Stimulated activated CD4-positive, alpha-beta T cell treated with anti-CD3 and anti-CD28 coated beads, Interleukin-1b, Interleukin-23, amount 100 ng/mL, for 24 hours (primary cell): ENCODE results near the gene LUZP1.

Source experiments
- DNase-seq, 4 experiments: peaks; one replicate each; pipeline ENCODE4 v3.0.0-alpha.2; 2020; ENCODE audit warnings: low read depth in 4 of 4, low spot score in 1 of 4

Gene LUZP1

DNA sequence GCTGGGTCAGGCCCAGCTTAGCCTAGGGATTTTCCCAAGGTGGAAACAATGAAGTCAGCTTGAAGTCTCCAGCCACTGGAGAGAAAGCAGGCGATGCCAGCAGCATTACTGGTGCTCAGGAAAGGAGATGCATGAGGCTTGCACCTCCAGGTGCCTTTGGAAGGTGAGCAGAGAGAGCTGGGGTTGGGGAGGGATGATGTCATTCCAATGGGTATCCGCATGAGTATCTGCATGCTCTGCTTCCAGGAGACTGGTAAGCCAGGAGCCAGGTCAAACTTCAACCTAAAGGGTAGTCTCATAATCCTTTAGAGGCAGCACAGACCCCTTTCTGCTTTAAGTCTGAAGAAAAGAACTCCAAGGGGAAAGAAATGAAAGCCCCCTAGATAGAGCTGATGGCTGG is 80.6 kb downstream of the LUZP1 start:
- no peak for DNase-seq

- DNase-seq = no peak
These were observed 83.0 kb downstream of the LUZP1 start for GRCh38 chr1:23085696-23086095.

- DNase-seq = no peak
These were observed 83.8 kb downstream of the LUZP1 start for GRCh38 chr1:23084880-23085279.

DNA sequence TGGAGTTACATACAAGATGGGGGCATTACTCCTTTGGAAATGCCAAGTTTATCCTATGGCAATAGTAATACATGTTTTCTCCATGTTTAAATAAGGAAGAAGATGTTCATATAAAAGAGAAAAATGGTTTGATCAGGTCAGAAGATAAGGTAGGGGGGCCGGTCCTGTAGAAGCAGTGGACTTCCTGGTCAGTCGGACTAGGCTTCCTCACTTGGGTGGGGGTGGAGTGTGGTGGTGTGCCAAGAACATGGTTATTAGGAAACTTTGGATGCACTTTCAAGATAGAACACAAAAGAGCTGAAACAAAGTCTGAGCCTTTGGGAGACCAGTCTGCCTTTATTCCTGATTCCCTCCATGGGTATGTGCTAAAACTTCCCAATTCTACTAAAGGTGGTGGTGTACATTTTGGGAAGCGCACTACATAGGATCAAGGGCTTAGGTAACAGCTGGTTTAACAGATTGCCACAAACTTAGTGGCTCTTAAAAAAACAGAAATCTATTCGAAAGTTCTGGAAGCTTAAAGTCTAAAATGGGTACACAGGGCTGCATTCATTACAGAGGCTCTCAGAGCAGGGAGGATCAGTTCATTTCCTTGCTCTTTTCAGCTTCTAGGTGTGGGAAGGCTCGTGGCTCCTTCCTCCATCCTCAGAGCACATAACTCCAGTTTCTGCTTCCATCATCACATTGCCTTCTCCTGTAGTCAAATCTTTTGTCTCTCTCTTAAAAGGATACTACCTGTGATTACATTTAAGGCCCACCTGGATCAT is 84.8 kb downstream of the LUZP1 start:
- DNase-seq = no peak

DNA sequence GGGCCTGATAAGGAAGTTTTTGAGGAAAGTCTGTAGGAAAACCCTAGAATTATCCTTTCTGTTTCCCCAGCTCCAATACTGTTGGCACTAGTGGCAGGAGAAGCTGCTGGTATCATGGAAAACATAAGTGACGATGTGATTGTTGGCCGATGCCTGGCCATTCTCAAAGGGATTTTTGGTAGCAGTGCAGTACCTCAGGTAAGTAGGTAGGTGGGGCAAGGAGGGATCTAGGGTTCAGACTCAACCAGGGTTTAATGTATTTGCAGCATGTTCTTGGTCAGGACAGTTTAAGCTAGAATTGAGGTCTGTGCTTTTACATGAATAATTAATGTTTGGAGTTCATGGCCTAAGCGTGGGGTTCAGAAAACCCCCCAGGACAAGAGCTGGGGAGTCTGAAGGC is 87.3 kb downstream of the LUZP1 start:
- DNase-seq = no peak

DNA sequence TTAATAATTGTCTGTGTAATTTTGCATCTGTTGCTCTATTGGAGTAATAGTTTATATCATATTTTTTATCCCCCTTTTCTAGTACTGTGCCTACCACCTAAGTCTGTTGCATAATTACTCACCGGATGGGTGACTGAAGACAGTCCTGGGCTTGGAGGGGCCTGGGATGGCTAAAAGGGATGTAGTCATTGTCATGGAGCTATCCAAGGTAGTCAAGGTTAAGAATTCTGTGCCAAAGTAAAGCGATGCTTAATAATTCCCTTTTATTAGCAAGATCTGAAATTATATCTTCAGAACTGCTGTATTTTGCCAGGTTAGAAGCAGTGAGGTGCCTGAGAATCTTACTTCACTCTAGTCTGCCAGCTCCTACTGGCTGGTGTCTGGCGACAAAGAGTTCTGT is 87.8 kb downstream of the LUZP1 start:
- DNase-seq = no peak

DNA sequence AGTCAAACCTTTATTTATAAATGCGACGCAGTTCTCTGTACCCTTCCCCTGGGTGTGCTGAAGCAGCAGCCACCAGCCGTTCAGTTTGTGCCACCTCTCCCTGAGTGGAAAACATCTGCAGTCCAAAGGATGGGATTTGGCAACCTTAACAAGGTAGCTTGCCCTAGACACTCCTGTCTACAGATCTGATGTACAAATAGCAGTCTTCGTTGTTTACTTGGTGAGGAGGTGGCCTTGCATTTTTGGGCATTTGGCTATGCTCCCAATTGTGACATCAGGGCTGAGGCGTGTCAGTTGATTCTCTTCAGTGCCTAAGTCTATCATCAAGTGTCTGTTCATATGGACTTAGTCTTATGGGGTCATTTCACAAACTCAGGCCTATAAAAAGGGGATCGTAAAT is 89.6 kb downstream of the LUZP1 start:
- DNase-seq = no peak

GRCh38 chr1:23074012-23074411 is 94.6 kb downstream of the LUZP1 start:
- no peak for DNase-seq

GRCh38 chr1:23069675-23070074 is 99.0 kb downstream of the LUZP1 start:
- no peak for DNase-seq

DNA sequence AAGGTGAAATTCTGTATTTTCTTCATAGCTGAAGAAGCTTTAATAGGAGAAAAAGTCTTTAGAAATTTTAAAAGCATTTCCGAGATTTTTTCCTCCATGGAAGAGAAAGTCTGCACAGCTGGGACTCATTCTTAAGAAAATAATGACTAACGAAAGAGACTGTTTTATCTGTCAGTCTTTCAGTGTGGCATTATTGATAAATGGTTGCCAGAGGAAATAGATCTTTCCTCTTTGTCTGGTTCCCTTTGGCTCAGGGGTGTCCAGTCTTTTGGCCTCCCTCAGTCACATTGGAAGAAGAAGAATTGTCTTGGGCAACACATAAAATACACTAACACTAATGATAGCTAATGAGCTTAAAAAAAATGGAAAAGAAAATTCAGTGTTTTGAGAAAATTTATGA is 99.5 kb downstream of the LUZP1 start:
- no peak for DNase-seq

DNA sequence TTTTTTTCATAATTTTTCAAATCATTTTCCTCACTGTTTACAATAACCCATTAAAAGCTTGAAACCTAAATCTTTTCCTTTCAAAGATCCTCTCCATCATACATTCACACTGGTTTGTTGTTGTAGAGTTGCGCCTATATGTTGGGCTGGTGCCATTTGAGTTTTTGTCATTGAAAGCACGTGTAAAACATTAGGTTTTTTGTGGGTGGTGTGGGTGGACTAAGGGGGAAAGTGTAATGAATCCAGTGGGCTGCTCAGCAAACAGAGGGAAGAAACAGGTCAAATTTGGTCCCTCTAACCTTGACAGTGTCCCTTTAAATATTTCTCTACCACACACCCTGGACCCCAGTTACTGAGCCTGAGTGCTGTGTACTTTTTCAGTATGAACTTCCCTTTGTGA is 102.6 kb downstream of the LUZP1 start:
- DNase-seq = no peak

DNA sequence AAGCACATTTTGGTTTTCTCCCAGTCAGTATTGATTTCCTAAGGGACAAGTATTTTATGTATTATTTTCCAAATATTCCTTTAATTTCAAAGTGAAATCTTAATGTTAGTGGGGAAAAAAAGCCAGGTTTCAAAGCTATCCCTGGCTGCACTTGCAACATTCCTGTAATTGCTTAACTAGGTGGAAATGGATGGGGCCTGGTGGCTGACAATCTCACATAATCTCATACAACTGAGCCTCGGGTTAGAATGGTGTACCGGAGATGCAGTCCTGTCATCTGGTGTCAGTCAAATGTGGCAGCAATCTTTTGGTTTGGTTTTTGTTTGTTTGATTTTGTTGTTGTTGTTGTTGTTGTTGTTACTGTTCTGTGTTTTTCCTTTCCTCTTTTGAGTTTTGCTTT is 103.3 kb downstream of the LUZP1 start:
- DNase-seq = no peak

DNA sequence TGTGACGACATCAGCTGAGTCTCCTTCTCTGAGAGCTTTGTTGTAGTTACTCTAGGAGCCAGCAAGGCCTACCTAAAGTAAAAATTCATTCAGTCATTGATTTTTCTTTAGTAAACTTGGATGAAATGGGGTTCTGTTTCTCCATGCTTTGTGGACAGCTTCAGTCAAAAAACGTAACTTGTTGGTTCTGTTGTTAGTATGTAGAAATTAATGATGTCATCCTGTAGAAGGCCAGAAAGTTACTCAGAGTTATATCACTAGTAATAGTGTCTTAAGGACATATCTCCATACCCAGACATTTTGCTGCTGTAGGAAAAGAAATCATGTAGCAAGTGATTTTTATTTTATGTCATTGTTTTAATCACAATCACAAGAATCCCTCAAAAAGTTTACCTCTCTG is 106.4 kb downstream of the LUZP1 start:
- DNase-seq = no peak

DNA sequence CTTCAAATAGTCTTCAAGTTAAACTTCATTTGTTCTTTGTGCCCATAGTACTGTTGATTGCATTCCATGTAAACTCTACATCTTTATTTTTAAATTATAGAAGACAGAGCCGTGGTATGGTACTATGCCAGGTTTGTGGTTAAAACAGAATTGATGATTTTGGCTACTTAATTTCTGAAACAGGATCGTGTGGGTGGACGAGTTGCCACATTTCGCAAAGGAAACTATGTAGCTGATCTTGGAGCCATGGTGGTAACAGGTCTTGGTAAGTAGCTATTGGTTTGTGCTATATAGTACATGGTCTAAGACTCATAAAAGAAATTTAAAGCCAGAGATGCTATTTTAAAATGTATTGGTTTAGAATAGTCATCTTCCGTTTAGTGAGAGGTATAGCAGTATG is 111.4 kb downstream of the LUZP1 start:
- DNase-seq = no peak

- DNase-seq = no peak
These were observed 117.3 kb downstream of the LUZP1 start for GRCh38 chr1:23051290-23051909.

DNA sequence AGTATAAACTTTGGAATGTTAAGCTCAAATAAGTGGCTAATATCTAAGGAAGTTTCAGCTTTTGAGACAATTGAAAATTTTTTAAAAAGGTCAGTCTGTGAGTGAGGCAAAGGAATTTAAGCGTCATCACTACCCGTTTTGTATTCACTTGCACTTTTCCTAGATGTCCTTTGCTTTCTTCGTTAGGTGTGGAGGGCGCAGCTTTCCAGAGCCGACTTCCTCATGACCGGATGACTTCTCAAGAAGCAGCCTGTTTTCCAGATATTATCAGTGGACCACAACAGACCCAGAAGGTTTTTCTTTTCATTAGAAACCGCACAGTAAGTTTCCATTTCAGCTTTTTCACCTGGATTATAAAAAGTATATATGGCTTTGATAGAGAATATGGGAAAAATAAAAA is 118.5 kb downstream of the LUZP1 start:
- DNase-seq = no peak

GRCh38 chr1:23044035-23044434 is 124.6 kb downstream of the LUZP1 start:
- no peak for DNase-seq

GRCh38 chr1:23040509-23040908 is 128.1 kb downstream of the LUZP1 start:
- no peak for DNase-seq

DNA sequence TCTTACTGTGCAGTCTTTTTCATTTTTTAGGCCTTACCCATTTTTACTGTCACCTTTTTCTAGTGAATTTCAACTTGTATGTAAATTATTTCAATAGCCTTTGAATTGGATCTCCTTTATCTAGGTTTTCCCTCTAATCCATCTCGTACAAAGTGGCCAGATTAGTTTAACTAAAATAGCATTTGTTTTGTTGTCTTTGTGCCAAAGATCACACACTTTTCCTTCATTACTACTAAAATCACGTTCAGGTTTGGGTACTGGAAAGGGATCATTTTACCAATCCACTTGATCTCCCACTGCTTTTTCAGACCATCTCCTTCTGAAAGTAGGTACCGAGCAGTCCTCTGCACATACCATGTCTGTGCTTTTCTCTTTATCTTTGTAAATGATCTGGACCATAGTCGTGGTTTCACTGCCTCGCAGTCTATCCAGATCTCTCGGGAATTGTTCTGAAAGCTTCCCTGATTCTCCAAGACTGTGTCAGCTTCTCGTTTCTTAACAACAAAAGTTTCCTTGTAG is 129.3 kb downstream of the LUZP1 start:
- no peak for DNase-seq

DNA sequence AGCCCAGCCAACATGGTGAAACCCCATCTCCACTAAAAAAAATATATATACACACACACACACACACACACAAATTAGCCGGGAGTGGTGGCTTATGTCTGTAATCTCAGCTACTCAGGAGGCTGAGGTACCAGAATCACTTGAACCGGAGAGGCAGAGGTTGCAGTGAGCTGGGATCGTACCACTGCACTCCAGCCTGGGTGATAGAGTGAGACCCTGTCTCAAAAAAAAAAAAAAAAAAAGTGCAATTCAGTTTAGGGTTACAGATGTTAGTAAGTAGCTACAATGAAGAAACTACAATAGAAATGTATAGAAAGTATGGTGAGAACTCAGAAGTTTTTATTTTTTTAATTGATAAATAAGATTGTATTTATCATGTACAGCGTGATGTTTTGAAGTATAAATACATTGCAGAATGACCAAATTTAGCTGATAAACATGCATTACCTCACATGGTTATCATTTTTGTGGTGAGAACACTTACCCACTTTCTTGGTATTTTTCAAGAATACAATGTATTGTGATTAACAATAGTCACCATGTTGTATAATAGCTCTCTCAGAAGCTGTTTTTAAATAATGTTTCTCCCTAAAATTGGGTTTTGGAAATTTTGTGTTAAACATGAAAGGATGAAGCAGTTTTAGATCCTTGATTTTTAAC is 131.4 kb downstream of the LUZP1 start:
- no peak for DNase-seq

DNA sequence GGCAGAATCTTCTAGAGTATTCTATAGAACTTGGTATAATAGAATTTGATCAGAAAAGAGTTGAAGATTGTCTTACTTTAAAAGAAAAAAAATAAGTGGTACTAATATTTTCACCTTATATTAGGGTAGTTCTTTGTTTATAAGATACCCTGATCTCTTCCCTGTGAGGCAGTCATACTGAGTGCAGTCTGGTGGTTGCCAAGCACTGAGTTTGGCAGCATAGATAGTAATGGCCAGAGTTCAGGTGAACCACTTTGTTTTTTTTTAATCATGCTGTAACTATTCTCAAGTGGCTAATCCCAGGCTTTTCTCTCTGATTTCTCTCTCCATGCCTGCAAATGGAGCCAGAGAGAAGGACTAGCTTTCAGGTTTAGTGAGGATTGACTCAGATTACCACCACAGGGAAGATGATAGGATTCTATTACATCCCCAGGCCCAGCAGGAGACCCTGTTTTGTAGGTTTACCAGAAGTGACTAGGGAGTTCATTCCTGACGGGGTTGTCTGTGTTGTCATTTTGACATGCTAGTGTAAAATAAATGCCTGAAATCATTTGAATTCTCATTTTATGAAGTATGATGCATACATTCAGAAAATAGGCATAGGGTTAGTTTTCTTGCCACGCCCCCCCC is 132.7 kb downstream of the LUZP1 start:
- DNase-seq = no peak
